Jurkat, Clone E6-1 (cell line): ENCODE results near the gene TAF11L8. TPM values are rescaled to one million over a fixed set of nuclear protein-coding genes. Genes with fewer than 3 reads are reported as not detected.
"Not testable (repeated sequence)": the region's sequence is repeated elsewhere in the genome, so short reads cannot be mapped to it uniquely, and the experiment has no call there.

Experiments
- DNase-seq: peaks from one replicate; pipeline ENCODE4 v3.0.0-alpha.2; 2011; ENCODE audit warnings: low read depth, low spot score
- H3K4me3 ChIP-seq: 2 replicates; pipeline ENCODE4 v1.5.1; 2011; ENCODE audit warnings: mild to moderate bottlenecking, low read length, control low read depth, moderate library complexity
- polyA plus RNA-seq: library from polyadenylated mRNA; unstranded; fragments of >200 nt; gene quantifications from one replicate; pipeline ENCODE4 v1.2.1, GENCODE V29; 2012; ENCODE audit warnings: missing spikeins; ENCODE audit not compliant: insufficient read length, insufficient read depth

The TAF11L8 gene
- polyA plus RNA-seq = not detected

GRCh38 chr5:17590860-17591259 lies at the start of gene TAF11L8:
Gene TAF11L8 (minus strand): TSS chr5:17590960.
- not testable (repeated sequence) for H3K4me3 ChIP-seq, DNase-seq

DNA sequence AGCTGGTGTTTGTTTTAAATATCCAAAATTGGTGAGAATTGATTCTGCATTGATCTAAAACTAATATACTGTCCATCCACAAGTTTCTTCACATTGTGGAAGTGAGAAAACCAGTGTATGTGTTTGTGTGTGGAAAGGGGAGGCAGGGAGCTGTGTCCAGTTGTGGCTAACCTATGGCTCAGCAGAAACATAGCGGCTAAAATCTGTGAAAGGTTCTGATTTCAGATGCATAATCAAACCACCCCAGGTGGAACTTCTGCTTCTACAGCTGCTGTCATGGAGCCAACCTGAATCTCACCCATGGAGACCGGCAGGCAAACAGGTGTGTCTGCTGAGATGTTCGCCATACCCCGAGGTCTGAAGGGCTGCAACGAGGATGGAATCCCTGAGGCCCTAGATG lies 43.4 kb upstream of the TAF11L8 start, which contains the start of gene TAF11L14:
Gene TAF11L14, plus strand, starts transcription at position 301 of the 400 bp plus-strand sequence.
- H3K4me3 ChIP-seq = no peak within 1 kb of the TSS
- no peak for DNase-seq

DNA sequence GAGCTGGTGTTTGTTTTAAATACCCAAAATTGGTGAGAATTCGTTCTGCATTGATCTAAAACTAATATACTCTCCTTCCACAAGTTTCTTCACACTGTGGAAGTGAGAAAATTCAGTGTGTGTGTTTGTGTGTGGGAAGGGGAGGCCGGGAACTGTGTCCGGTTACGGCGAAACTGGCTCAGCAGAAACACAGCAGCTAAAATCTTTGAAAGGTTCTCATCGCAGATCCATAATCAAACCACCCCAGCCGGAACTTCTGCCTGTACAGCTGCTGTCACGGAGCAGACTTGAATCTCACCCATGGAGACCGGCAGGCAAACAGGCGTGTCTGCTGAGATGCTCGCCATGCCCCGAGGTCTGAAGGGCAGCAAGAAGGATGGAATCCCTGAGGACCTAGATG lies 41.0 kb upstream of the TAF11L8 start, which contains the start of gene TAF11L13:
Gene TAF11L13, plus strand, starts transcription at position 301 of the 400 bp plus-strand sequence.
- H3K4me3 ChIP-seq, DNase-seq: not testable (repeated sequence)

DNA sequence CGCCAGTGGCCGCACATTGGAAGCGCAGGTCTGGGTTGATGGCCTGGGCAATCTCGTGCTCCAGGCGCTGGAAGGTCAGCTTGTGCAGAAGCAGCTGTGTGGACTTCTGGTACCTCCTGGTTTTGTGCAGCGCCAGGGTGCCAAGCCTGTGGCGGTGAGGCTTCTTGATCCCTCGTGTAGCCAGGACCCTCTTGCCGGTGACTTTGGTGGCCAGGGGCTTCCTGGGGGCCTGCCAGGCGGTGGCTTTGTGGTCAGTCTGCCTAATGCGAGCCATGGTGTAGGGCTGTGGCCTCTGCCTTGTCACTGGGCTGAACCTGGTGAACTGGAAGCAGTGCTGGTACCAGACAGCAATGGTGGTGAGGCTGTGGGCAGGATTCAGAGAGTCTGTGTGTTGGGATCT lies 34.9 kb upstream of the TAF11L8 start:
- no peak overlapping the region for H3K4me3 ChIP-seq
- DNase-seq = no peak

DNA sequence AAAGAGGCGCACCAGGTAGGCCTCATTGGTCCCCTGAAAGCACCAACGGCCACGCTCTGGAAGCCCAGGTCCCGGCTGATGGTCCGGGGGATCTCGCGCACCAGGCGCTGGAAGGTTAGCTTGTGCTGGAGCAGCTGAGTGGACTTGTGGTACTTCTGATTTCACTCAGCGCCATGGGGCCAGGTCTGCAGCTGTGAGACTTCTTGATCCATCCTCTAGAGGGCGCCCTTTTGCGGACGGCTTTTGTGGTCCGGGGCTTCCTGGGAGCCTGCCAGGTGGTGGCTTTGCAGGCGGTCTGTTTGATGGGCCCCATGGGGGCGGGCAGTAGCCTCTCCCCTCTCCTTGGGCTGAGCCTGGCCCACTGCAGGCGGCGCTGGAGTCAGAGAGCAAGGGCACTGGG lies 29.9 kb upstream of the TAF11L8 start:
- H3K4me3 ChIP-seq = no peak overlapping the region
- DNase-seq = peak; percentile 15

DNA sequence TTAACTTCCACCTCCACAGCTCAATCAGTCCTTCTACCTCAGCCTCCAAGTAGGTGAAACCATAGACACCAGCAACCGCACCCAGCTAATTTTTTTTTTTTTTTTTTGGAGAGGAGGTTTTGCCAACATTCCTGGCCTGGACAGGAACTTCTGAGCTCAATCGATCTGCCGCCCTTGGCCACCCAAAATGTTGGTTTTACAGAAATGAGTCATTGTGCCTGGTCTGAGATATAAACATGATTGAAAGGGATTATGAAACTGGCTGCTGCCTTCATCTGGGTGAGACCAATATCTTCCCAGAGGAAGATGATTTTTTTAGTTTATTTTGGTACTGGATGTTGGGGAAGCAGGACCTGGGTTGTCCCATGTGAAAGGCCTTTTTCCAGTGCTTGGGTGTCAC lies 28.6 kb upstream of the TAF11L8 start:
- H3K4me3 ChIP-seq = no peak overlapping the region
- DNase-seq = no peak

DNA sequence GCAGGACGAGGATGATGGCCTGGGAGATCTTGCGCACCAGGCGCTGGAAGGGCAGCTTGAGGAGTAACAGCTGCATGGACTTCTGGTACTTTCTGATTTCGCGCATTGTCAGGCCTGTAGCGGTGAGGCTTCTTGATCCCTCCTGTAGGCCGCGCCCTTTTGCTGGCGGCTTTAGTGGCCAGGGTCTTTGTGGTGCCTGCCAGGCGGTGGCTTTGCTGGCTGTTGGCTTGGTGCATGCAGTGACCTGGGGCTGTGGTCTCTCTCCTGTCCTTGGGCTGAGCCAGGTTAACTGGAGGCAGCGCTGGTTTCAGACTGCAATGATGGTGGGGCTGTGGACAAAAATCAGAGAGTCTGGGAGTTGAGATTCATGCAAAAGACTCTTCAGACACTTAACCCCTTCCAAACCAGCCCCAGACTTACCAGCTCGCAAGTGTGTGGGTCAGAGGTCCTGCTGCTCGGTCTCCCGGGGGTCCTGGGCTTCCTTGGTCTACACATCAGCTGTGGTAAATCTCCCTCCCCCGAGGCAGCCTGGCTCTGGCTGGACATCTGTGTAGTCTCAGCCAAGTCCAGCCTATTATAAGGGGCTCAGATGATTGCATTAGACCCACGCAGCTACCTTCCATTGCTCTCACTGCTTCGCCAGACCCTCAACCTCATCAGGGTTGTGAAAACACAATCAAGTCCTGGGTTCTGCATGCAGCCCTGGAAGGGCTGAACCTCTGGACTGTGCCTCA lies 24.3 kb upstream of the TAF11L8 start:
- no peak for DNase-seq
- no peak overlapping the region for H3K4me3 ChIP-seq

DNA sequence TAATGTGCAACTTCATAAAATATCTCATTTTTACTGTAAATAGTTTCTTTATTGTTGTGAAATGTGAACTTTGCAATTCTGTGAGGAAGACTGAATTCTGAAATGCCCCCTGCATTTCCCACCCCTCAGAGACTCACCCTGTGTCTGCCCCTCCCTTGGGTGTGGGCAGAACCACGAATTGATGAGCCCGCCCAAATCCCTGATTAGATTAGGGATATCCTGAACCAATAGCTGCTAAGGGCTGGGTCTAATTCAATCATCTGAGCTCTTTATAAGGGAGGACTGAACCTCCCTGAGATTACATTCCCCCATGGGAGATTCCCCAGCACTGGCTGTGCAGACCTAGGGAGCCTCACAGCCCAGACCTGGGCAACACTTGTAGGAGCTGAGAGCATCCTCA lies 19.3 kb upstream of the TAF11L8 start, which contains the start of gene TAF11L12:
Gene TAF11L12, plus strand, starts transcription at position 301 of the 400 bp plus-strand sequence.
- DNase-seq, H3K4me3 ChIP-seq: not testable (repeated sequence)

DNA sequence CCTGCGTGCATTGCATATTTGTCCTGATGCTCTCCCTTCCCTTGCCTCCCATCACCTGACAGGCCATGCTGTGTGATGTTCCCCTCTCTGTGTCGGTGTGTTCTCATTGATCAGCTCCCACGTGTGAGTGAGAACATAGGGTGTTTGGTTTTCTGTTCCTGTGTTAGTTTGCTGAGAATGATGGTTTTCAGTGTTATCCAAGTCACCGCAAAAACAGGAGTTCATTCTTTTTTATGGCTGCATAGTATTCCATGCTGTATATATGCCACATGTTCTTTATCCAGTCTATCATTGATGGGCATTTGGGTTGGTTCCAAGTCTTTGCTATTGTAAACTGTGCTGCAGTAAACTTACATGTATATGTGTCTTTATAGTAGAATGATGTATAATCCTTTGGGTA lies 16.7 kb upstream of the TAF11L8 start:
- DNase-seq, H3K4me3 ChIP-seq: not testable (repeated sequence)

- no peak overlapping the region for H3K4me3 ChIP-seq
- DNase-seq = no peak
These were observed 14.2 kb upstream of the TAF11L8 start for GRCh38 chr5:17604951-17605350.

GRCh38 chr5:17603880-17604279 lies 13.1 kb upstream of the TAF11L8 start, which contains the start of gene TAF11L11:
Gene TAF11L11 (plus strand): TSS chr5:17604183.
- not testable (repeated sequence) for DNase-seq, H3K4me3 ChIP-seq

DNA sequence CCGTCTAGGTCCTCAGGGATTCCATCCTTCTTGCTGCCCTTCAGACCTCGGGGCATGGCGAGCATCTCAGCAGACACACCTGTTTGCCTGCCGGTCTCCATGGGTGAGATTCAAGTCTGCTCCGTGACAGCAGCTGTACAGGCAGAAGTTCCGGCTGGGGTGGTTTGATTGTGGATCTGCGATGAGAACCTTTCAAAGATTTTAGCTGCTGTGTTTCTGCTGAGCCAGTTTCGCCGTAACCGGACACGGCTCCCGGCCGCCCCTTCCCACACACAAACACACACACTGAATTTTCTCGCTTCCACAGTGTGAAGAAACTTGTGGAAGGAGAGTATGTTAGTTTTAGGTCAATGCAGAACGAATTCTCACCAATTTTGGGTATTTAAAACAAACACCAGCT lies 7.0 kb upstream of the TAF11L8 start, which contains the start of gene TAF11L10:
Gene TAF11L10, minus strand, starts transcription at position 101 of the 400 bp plus-strand sequence.
- DNase-seq = not testable (repeated sequence)

GRCh38 chr5:17594255-17594654 lies 3.5 kb upstream of the TAF11L8 start, which contains the start of gene TAF11L9:
Gene TAF11L9 (minus strand): TSS chr5:17594394.
- H3K4me3 ChIP-seq, DNase-seq: not testable (repeated sequence)

More for the DNA sequence above, 7.0 kb upstream of the TAF11L8 start, which contains the start of gene TAF11L10:
- not testable (repeated sequence) for H3K4me3 ChIP-seq

- not testable (repeated sequence) for H3K4me3 ChIP-seq, DNase-seq
These were observed 5.1 kb downstream of the TAF11L8 start, which contains the start of gene TAF11L7 for GRCh38 chr5:17585658-17586057. Gene TAF11L7 (minus strand): TSS chr5:17585758.
